HG02970 (cell line): ENCODE data around the gene PTGER4.

ENCODE experiments used
- ATAC-seq: cut with Tn5 transposase; IDR thresholded peaks from one replicate; pipeline ENCODE4 v1.9.1; 2021; ENCODE audit warnings: mild to moderate bottlenecking, moderate library complexity, moderate number of reproducible peaks; ENCODE audit not compliant: unreplicated experiment, low FRiP score

The PTGER4 gene

GRCh38 chr5:40738502-40738901 lies 58.8 kb downstream of the PTGER4 start:
- no peak for ATAC-seq
